HCT116 (cell line): ENCODE results near the gene KAZN. TPM values are rescaled to one million over a fixed set of nuclear protein-coding genes. Genes with fewer than 3 reads are reported as not detected.

Source experiments
- ATAC-seq: fragments of 200-7000 bp; cut with Tn5 transposase; 2 replicates; pipeline ENCODE4 v1.9.1; 2020; ENCODE audit warnings: mild to moderate bottlenecking, moderate library complexity
- BruUV-seq: library from RNA; stranded (reverse); fragments of 400-500 nt; replicated peaks from 2 replicates; lab custom pipeline; 2021; lab: Mats Ljungman, UMichigan
- CTCF ChIA-PET: fragments of 300-600 bp; sonication (Branson Sonifier 250); formaldehyde crosslinking; loops from one replicate; lab custom pipeline; 2021; ENCODE audit warnings: antibody characterized with exemption; lab: Charles Lee
- POLR2A ChIA-PET: fragments of 300-600, 350-600 bp; sonication (Branson Sonifier 250); formaldehyde crosslinking; loops from one replicate; lab custom pipeline; 2021; ENCODE audit warnings: antibody characterized with exemption; lab: Charles Lee
- RAD21 ChIA-PET, 2 experiments: fragments of 300-600 bp; sonication (Branson Sonifier 250); formaldehyde crosslinking; loops; one replicate each; lab custom pipeline; 2023; ENCODE audit warnings: low total read pairs in 2 of 2; ENCODE audit not compliant: uncharacterized antibody in 2 of 2, unreplicated experiment in 2 of 2, low non-redundant PET in 1 of 2; lab: Charles Lee
- DNase-seq: peaks from one replicate; pipeline ENCODE4 v3.0.0-alpha.2; 2010; ENCODE audit warnings: low read depth, low spot score
- H2AFZ ChIP-seq: fragments of 200-600 bp; shearing (Covaris generic), sonication (generic); 2 replicates; pipeline ENCODE4 v1.6.1; 2017; ENCODE audit warnings: low read depth, mixed run types, mixed read lengths, antibody characterized with exemption, low read length; ENCODE audit not compliant: poor library complexity, severe bottlenecking
- H3K27ac ChIP-seq: 2 replicates; pipeline ENCODE4 v1.5.1; 2012; ENCODE audit warnings: low read depth, low read length
- H3K27me3 ChIP-seq: fragments of 200-600 bp; sonication (generic); 2 replicates; pipeline ENCODE4 v1.6.1; 2016; ENCODE audit warnings: mixed run types, low read length, mixed read lengths; ENCODE audit not compliant: insufficient read depth
- H3K36me3 ChIP-seq, 2 experiments: fragments of 200-500 bp in 1 of 2; fragments of 200-600 bp in 1 of 2; sonication (Bioruptor generic) in 1 of 2; sonication (generic) in 1 of 2; 2 replicates each; pipeline versions ENCODE4 v1.5.1 to v1.6.1; 2014 to 2016; ENCODE audit warnings: low read length in 2 of 2, inconsistent platforms in 1 of 2, mixed read lengths in 1 of 2, mixed run types in 1 of 2; ENCODE audit not compliant: insufficient read depth in 2 of 2, control insufficient read depth in 1 of 2
- H3K4me1 ChIP-seq, 2 experiments: fragments of 200-600 bp in 1 of 2; sonication (generic) in 1 of 2; 2 replicates each; pipeline versions ENCODE4 v1.5.1 to v1.6.1; 2012 to 2017; ENCODE audit warnings: low read length in 2 of 2, inconsistent platforms in 1 of 2, mild to moderate bottlenecking in 1 of 2, mixed read lengths in 1 of 2, mixed run types in 1 of 2, moderate library complexity in 1 of 2; ENCODE audit not compliant: insufficient read depth in 2 of 2, control insufficient read depth in 1 of 2
- H3K4me2 ChIP-seq: fragments of 200-600 bp; sonication (generic); 2 replicates; pipeline ENCODE4 v1.6.1; 2017; ENCODE audit warnings: mixed run types, low read length, mixed read lengths
- H3K4me3 ChIP-seq, 2 experiments: fragments of 200-600 bp in 1 of 2; sonication (generic) in 1 of 2; replicated peaks in 1 of 2; 2 replicates each; pipeline ENCODE4 v1.5.1; 2011 to 2016; ENCODE audit warnings: low read length in 2 of 2, control low read depth in 1 of 2, low read depth in 1 of 2, mild to moderate bottlenecking in 1 of 2, mixed read lengths in 1 of 2, mixed run types in 1 of 2
- H3K79me2 ChIP-seq: fragments of 200-600 bp; sonication (generic); 2 replicates; pipeline ENCODE4 v1.6.1; 2017; ENCODE audit warnings: mild to moderate bottlenecking, mixed run types, low read length, moderate library complexity, mixed read lengths; ENCODE audit not compliant: insufficient read depth
- H3K9ac ChIP-seq: fragments of 200-600 bp; sonication (generic); 2 replicates; pipeline ENCODE4 v1.6.1; 2016; ENCODE audit warnings: low read length, mixed read lengths
- H3K9me2 ChIP-seq: fragments of 200-600 bp; sonication (generic), shearing (Covaris generic); 2 replicates; pipeline ENCODE4 v1.6.1; 2017; ENCODE audit warnings: mixed run types, mild to moderate bottlenecking, moderate library complexity; ENCODE audit not compliant: insufficient read depth
- H3K9me3 ChIP-seq, 2 experiments: fragments of 200-500 bp in 1 of 2; fragments of 200-600 bp in 1 of 2; sonication (Bioruptor generic) in 1 of 2; sonication (generic) in 1 of 2; 2 replicates each; pipeline ENCODE4 v1.6.1; 2014 to 2017; ENCODE audit warnings: low read length in 2 of 2, mixed read lengths in 2 of 2, inconsistent platforms in 1 of 2, low read depth in 1 of 2, mild to moderate bottlenecking in 1 of 2, mixed run types in 1 of 2, moderate library complexity in 1 of 2; ENCODE audit not compliant: control insufficient read depth in 1 of 2, insufficient read depth in 1 of 2
- H4K20me1 ChIP-seq: fragments of 200-600 bp; sonication (generic), shearing (Covaris generic); 2 replicates; pipeline ENCODE4 v1.6.1; 2017; ENCODE audit warnings: mixed run types, mild to moderate bottlenecking, moderate library complexity; ENCODE audit not compliant: insufficient read depth
- CEBPB ChIP-seq: IDR thresholded peaks from 2 replicates; pipeline ENCODE4 v1.6.1; 2012; ENCODE audit warnings: low read depth
- EGR1 ChIP-seq: IDR thresholded peaks from 2 replicates; pipeline ENCODE4 v1.6.1; 2012; ENCODE audit warnings: low read depth
- EZH2phosphoT487 ChIP-seq: fragments of 200-600 bp; IDR thresholded peaks from 2 replicates; pipeline ENCODE4 v1.6.1; 2018; ENCODE audit warnings: antibody characterized with exemption, borderline replicate concordance
- POLR2A ChIP-seq: IDR thresholded peaks from 2 replicates; pipeline ENCODE4 v1.7.0; 2011; ENCODE audit warnings: borderline replicate concordance; ENCODE audit not compliant: insufficient read depth, insufficient read length; ENCODE audit errors: extremely low read depth
- POLR2AphosphoS5 ChIP-seq: IDR thresholded peaks from 2 replicates; pipeline ENCODE4 v1.6.1; 2011; ENCODE audit warnings: mild to moderate bottlenecking, low read depth, low read length, moderate library complexity
- SRF ChIP-seq: IDR thresholded peaks from 2 replicates; pipeline ENCODE4 v1.6.1; 2012; ENCODE audit warnings: low read depth
- ZFX ChIP-seq: fragments of 450-650 bp; IDR thresholded peaks from 2 replicates; pipeline ENCODE4 v1.6.1; 2017
- ZNF274 ChIP-seq: fragments of 200-500 bp; sonication (Bioruptor generic); IDR thresholded peaks from 2 replicates; pipeline ENCODE4 v1.6.1; 2014; ENCODE audit warnings: mild to moderate bottlenecking, low read depth, low read length, inconsistent platforms
- intact Hi-C: fragments of 100-400 bp; cut with micrococcal nuclease; formaldehyde crosslinking; loops from 2 replicates; pipeline ENCODE4 v1.10.0; 2022
- total RNA-seq: library from RNA; stranded (reverse); gene quantifications from one replicate; pipeline ENCODE4 v1.2.1, GENCODE V29; 2021; ENCODE audit not compliant: unreplicated experiment
- TF ChIP-seq, protein P1 (sequence below), 3 experiments: fragments of 200-600 bp in 1 of 3; sonication (generic) in 1 of 3; IDR thresholded peaks in 2 of 3; conservative IDR thresholded peaks in 1 of 3; 2 replicates each; pipeline ENCODE4 v1.5.1; 2012 to 2017; ENCODE audit warnings: low read depth in 2 of 3, low read length in 2 of 3, antibody characterized with exemption in 1 of 3, borderline replicate concordance in 1 of 3, control low read depth in 1 of 3, mild to moderate bottlenecking in 1 of 3, mixed read lengths in 1 of 3, mixed run types in 1 of 3, moderate library complexity in 1 of 3; ENCODE audit not compliant: insufficient read depth in 1 of 3

Gene KAZN
- total RNA-seq, 1 experiment from 2014 or later = 13.4 TPM

DNA sequence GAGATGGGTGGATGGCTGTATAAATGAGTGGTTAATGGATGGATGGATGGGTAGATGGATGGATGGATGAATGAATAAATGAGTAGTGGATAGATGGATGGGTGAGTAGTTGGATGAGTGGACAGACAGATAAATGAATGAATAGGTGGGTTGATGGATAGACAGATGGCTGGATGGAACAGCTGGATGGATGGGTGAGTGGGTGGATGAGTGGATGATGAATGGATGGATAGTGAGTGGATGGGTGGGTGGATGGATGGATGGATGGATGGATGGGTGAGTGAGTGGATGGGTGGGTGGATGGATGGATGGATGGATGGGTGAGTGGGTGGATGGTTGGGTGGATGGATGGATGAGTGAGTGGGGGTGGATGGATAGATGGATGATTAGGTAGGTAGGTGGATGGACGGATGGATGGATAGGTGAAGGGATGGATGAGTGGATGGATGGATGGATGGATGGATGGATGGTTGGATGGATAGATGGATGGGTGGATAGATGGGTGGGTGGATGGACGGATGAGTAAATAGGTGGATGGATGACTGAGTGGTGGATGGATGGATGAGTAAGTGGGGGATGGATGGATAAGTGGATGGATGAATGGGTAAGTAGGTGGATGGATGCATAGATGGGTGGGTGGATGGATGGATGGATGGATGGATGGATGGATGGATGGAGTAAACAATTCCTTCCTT lies 246.6 kb downstream of the KAZN start:
- no TSS peak for BruUV-seq
- Histone ChIP-seq H3K9me2 (no peaks in the 10 kb centered on the region), H3K27me3 (peaks cover 18% of the 10 kb centered on the region; the same call in 1 of the 2 replicates), H3K4me2 (no peak overlapping the region), H3K27ac (no peak overlapping the region), H3K36me3 (no peaks in the 10 kb centered on the region), H3K4me1 (no peaks in the 10 kb centered on the region), H4K20me1 (no peaks in the 10 kb centered on the region), H2AFZ (no peak overlapping the region), H3K4me3 (no peak overlapping the region), H3K79me2 (no peaks in the 10 kb centered on the region), H3K9ac (no peak overlapping the region), H3K9me3 (peaks cover 6 to 10% of the 10 kb centered on the region in 2 experiments; a peak in 2 of 4 replicates)
- TF ChIP-seq ZFX (no peak), EZH2phosphoT487 (no peak), POLR2AphosphoS5 (no peak), ZNF274 (no peak), EGR1 (no peak), SRF (no peak), CEBPB (no peak), POLR2A (no peak)
- TF ChIP-seq, protein P1, sequence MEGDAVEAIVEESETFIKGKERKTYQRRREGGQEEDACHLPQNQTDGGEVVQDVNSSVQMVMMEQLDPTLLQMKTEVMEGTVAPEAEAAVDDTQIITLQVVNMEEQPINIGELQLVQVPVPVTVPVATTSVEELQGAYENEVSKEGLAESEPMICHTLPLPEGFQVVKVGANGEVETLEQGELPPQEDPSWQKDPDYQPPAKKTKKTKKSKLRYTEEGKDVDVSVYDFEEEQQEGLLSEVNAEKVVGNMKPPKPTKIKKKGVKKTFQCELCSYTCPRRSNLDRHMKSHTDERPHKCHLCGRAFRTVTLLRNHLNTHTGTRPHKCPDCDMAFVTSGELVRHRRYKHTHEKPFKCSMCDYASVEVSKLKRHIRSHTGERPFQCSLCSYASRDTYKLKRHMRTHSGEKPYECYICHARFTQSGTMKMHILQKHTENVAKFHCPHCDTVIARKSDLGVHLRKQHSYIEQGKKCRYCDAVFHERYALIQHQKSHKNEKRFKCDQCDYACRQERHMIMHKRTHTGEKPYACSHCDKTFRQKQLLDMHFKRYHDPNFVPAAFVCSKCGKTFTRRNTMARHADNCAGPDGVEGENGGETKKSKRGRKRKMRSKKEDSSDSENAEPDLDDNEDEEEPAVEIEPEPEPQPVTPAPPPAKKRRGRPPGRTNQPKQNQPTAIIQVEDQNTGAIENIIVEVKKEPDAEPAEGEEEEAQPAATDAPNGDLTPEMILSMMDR (IDR thresholded peaks at IDR 0.05 in 2 of 3, conservative IDR thresholded peaks at IDR 0.05 in 1 of 3; ENCODE audit: borderline replicate concordance in 1 of 3, insufficient read depth in 1 of 3, low read depth in 2 of 3, low read length in 2 of 3) = no peak
- intact Hi-C loops = loop anchor here (10.0 kb wide), 1 partner anchor 730 kb away; no protein-coding TSS in a partner anchor
- no peak for ATAC-seq
- POLR2A ChIA-PET = no interaction called here
- RAD21 ChIA-PET = no interaction called here
- CTCF ChIA-PET = no interaction called here
- no peak for DNase-seq
